ENCODE results near the gene GSK3B. TPM values are rescaled to one million over a fixed set of nuclear protein-coding genes. Genes with fewer than 3 reads are reported as not detected.

Gene GSK3B
- total and polyA plus RNA-seq, 10 of the 15 experiments (the other 5 are each of a cell fraction or from before 2014, with no cell fraction given): 8.5 to 49.8 (median 25.5) TPM

DNA sequence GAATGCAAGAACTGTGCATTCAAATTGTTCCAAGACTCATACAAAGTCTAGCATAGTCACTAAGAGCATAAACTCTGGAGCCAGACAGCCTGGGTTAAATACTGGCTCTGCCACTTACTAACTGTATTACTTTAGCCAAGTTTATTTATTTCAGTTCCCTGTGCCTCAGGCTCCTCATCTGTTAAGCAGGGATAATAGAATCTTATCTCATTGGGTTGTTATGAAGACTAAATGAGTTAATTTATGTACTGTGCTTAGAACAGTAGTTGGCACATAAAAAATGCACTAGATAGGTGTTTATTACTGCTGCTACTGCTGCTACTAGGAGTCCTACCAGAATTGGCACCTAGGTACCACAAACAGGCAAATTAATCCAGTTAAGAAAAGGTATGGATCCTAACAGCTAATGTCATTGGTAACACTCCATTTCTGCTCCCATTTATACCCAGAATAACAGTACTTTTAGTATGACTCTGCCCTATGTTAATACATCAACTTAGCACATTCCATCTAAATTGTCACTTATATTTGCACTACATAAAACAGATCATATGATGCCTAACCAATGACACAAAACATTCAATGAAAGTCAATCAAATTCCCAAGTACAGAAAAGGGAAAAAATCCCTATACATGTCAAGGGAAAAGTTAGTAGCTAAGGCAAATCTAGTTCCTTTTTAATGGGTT is 45.7 kb downstream of the GSK3B start:
- Histone ChIP-seq H3K79me2 (ENCODE audit: control insufficient read depth, insufficient read depth, low read length) (peaks cover 88% of the 10 kb centered on the region), H3K9ac (ENCODE audit: control insufficient read depth, insufficient read depth, low read length) (no peak overlapping the region), H3K4me3 (no peak overlapping the region), H3K4me1 (ENCODE audit: control insufficient read depth, insufficient read depth, low read length) (peaks cover 19% of the 10 kb centered on the region), H2AFZ (ENCODE audit: control insufficient read depth, low read depth, low read length) (no peak overlapping the region), H3K27me3 (replicated peaks in 1 of 2; ENCODE audit: control insufficient read depth in 2 of 2, insufficient read depth in 2 of 2, low read length in 1 of 2) (no peaks in the 10 kb centered on the region), H3K36me3 (ENCODE audit: control insufficient read depth in 2 of 2, insufficient read depth in 2 of 2, low read length in 1 of 2) (peaks cover 0 to 2% of the 10 kb centered on the region in 2 experiments; a peak in 3 of 4 replicates), H4K20me1 (ENCODE audit: control insufficient read depth, insufficient read depth) (no peaks in the 10 kb centered on the region), H3K4me2 (ENCODE audit: control insufficient read depth, insufficient read depth) (no peak overlapping the region), H3K9me3 (replicated peaks; ENCODE audit: control insufficient read depth, insufficient read depth, low read length) (peaks cover 16% of the 10 kb centered on the region), H3K27ac (ENCODE audit: control insufficient read depth, insufficient read depth) (no peak overlapping the region)
- SMC1A ChIA-PET (ENCODE audit: uncharacterized antibody, unreplicated experiment): interaction anchor here (1.3 to 2.1 kb wide), 3 partner anchors 11 to 42 kb away, joined by 3 to 7 read pairs (median 4); no protein-coding TSS in a partner anchor
- no TSS peak for BruUV-seq (replicated peaks)
- no peak for FAIRE-seq
- RAD21 ChIA-PET (ENCODE audit: unreplicated experiment): no interaction called here
- no peak for DNase-seq (ENCODE audit: low read depth, low spot score)
- in situ Hi-C loops (cut with MboI): no loop called here
- POLR2A ChIA-PET: no interaction called here
- no peak for ATAC-seq
- intact Hi-C loops (cut with micrococcal nuclease; ENCODE audit: unreplicated experiment): no loop called here
- CTCF ChIA-PET: no interaction called here
- TF ChIP-seq BMI1 (IDR thresholded peaks at IDR 0.05; ENCODE audit: borderline replicate concordance): no peak
- TF ChIP-seq POU2F2 (IDR thresholded peaks at IDR 0.05; ENCODE audit: borderline replicate concordance, low read depth, low read length): no peak
- TF ChIP-seq, protein P1, sequence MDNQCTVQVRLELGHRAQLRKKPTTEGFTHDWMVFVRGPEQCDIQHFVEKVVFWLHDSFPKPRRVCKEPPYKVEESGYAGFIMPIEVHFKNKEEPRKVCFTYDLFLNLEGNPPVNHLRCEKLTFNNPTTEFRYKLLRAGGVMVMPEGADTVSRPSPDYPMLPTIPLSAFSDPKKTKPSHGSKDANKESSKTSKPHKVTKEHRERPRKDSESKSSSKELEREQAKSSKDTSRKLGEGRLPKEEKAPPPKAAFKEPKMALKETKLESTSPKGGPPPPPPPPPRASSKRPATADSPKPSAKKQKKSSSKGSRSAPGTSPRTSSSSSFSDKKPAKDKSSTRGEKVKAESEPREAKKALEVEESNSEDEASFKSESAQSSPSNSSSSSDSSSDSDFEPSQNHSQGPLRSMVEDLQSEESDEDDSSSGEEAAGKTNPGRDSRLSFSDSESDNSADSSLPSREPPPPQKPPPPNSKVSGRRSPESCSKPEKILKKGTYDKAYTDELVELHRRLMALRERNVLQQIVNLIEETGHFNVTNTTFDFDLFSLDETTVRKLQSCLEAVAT (IDR thresholded peaks at IDR 0.05): no peak
- TF ChIP-seq, protein P2, sequence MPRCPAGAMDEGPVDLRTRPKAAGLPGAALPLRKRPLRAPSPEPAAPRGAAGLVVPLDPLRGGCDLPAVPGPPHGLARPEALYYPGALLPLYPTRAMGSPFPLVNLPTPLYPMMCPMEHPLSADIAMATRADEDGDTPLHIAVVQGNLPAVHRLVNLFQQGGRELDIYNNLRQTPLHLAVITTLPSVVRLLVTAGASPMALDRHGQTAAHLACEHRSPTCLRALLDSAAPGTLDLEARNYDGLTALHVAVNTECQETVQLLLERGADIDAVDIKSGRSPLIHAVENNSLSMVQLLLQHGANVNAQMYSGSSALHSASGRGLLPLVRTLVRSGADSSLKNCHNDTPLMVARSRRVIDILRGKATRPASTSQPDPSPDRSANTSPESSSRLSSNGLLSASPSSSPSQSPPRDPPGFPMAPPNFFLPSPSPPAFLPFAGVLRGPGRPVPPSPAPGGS (IDR thresholded peaks at IDR 0.05; ENCODE audit: borderline replicate concordance, insufficient read depth, low read depth, low read length, poor library complexity, severe bottlenecking): no peak
- TF ChIP-seq ZNF24 (IDR thresholded peaks at IDR 0.05): no peak
- no peak for TF ChIP-seq FOXM1 (IDR thresholded peaks at IDR 0.05; ENCODE audit: low read depth, low read length)
- TF ChIP-seq, protein P3, sequence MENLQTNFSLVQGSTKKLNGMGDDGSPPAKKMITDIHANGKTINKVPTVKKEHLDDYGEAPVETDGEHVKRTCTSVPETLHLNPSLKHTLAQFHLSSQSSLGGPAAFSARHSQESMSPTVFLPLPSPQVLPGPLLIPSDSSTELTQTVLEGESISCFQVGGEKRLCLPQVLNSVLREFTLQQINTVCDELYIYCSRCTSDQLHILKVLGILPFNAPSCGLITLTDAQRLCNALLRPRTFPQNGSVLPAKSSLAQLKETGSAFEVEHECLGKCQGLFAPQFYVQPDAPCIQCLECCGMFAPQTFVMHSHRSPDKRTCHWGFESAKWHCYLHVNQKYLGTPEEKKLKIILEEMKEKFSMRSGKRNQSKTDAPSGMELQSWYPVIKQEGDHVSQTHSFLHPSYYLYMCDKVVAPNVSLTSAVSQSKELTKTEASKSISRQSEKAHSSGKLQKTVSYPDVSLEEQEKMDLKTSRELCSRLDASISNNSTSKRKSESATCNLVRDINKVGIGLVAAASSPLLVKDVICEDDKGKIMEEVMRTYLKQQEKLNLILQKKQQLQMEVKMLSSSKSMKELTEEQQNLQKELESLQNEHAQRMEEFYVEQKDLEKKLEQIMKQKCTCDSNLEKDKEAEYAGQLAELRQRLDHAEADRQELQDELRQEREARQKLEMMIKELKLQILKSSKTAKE (IDR thresholded peaks at IDR 0.05; ENCODE audit: low read depth, poor library complexity, severe bottlenecking): no peak
- TF ChIP-seq, protein P4, sequence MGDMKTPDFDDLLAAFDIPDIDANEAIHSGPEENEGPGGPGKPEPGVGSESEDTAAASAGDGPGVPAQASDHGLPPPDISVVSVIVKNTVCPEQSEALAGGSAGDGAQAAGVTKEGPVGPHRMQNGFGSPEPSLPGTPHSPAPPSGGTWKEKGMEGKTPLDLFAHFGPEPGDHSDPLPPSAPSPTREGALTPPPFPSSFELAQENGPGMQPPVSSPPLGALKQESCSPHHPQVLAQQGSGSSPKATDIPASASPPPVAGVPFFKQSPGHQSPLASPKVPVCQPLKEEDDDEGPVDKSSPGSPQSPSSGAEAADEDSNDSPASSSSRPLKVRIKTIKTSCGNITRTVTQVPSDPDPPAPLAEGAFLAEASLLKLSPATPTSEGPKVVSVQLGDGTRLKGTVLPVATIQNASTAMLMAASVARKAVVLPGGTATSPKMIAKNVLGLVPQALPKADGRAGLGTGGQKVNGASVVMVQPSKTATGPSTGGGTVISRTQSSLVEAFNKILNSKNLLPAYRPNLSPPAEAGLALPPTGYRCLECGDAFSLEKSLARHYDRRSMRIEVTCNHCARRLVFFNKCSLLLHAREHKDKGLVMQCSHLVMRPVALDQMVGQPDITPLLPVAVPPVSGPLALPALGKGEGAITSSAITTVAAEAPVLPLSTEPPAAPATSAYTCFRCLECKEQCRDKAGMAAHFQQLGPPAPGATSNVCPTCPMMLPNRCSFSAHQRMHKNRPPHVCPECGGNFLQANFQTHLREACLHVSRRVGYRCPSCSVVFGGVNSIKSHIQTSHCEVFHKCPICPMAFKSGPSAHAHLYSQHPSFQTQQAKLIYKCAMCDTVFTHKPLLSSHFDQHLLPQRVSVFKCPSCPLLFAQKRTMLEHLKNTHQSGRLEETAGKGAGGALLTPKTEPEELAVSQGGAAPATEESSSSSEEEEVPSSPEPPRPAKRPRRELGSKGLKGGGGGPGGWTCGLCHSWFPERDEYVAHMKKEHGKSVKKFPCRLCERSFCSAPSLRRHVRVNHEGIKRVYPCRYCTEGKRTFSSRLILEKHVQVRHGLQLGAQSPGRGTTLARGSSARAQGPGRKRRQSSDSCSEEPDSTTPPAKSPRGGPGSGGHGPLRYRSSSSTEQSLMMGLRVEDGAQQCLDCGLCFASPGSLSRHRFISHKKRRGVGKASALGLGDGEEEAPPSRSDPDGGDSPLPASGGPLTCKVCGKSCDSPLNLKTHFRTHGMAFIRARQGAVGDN (IDR thresholded peaks at IDR 0.05): no peak
- no peak for TF ChIP-seq ATF7 (IDR thresholded peaks at IDR 0.05; ENCODE audit: low read depth)
- TF ChIP-seq BACH1 (IDR thresholded peaks at IDR 0.05; ENCODE audit: borderline replicate concordance): no peak
- TF ChIP-seq RELA (IDR thresholded peaks at IDR 0.05; ENCODE audit: borderline replicate concordance, partially characterized antibody): no peak
- no peak for TF ChIP-seq EP300 (IDR thresholded peaks at IDR 0.05; ENCODE audit: borderline replicate concordance in 1 of 2, control insufficient read depth in 1 of 2, low read depth in 2 of 2, low read length in 2 of 2)
- no peak for TF ChIP-seq HCFC1 (IDR thresholded peaks at IDR 0.05; ENCODE audit: low read length)
- no peak for TF ChIP-seq JUND (IDR thresholded peaks at IDR 0.05; ENCODE audit: low read depth, low read length)
- no peak for TF ChIP-seq SIN3A (IDR thresholded peaks at IDR 0.05; ENCODE audit: low read depth, low read length)
